Measurements from ENCODE around the gene FAM210A.

DNA sequence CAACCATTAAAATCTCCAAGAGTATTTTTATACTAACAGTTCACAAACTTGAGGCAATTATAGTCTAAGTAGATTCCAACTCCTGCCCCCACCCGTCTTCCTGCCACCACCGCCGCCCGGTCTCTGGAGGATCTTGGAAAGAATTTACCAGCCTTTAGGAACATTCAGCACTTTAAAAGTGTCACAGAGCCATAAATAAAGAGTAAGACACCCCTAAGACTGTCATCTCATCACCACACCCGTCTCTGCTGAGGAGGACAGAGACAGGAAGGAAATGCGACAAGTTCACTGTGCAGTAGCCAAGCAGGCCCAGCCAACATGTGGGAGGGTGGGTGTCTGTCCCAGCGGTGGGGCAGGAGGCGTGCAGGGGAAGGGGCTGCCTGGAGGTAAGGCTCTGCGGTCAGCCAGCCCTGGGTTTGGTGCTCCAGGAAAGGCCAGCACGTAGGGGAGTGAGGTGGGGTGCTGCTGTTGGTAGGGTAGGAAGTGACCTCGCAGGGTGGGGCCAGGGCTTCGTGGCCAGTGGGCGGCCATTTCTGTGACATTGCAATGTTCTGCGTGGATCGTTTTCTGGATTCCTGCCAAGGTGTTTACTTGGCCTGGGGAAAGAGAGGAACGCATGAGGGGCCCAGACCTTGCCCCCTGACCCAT lies 111.6 kb downstream of the FAM210A start:
- TF ChIP-seq, protein P1, sequence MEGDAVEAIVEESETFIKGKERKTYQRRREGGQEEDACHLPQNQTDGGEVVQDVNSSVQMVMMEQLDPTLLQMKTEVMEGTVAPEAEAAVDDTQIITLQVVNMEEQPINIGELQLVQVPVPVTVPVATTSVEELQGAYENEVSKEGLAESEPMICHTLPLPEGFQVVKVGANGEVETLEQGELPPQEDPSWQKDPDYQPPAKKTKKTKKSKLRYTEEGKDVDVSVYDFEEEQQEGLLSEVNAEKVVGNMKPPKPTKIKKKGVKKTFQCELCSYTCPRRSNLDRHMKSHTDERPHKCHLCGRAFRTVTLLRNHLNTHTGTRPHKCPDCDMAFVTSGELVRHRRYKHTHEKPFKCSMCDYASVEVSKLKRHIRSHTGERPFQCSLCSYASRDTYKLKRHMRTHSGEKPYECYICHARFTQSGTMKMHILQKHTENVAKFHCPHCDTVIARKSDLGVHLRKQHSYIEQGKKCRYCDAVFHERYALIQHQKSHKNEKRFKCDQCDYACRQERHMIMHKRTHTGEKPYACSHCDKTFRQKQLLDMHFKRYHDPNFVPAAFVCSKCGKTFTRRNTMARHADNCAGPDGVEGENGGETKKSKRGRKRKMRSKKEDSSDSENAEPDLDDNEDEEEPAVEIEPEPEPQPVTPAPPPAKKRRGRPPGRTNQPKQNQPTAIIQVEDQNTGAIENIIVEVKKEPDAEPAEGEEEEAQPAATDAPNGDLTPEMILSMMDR (IDR thresholded peaks at IDR 0.05): no peak
- TF ChIP-seq POLR2AphosphoS5 (IDR thresholded peaks at IDR 0.05): no peak

All from prostate gland (tissue), 2 donors.